Loucy (cell line): ENCODE results near the gene MEP1B.

ENCODE experiments used
- H2AFZ ChIP-seq: fragments of 200-600 bp; sonication (generic); 2 replicates; pipeline ENCODE4 v1.6.0; 2016; ENCODE audit warnings: antibody characterized with exemption, mild to moderate bottlenecking, low read length, moderate library complexity
- H3F3A ChIP-seq: fragments of 200-600 bp; 2 replicates; pipeline ENCODE4 v1.6.0; 2016; ENCODE audit warnings: antibody characterized with exemption, low read depth, mild to moderate bottlenecking
- H3K27me3 ChIP-seq: fragments of 200-600 bp; sonication (generic); 2 replicates; pipeline ENCODE4 v1.6.1; 2014; ENCODE audit warnings: low read length, mild to moderate bottlenecking; ENCODE audit not compliant: insufficient read depth, poor library complexity, severe bottlenecking
- H3K36me3 ChIP-seq: fragments of 200-600 bp; sonication (generic); 2 replicates; pipeline ENCODE4 v1.6.1; 2016; ENCODE audit warnings: low read length; ENCODE audit not compliant: insufficient read depth
- H3K4me1 ChIP-seq: fragments of 200-600 bp; sonication (generic); 2 replicates; pipeline ENCODE4 v1.5.1; 2014; ENCODE audit warnings: low read length, mild to moderate bottlenecking; ENCODE audit not compliant: insufficient read depth, poor library complexity, severe bottlenecking
- H3K4me2 ChIP-seq: fragments of 200-600 bp; sonication (generic); 2 replicates; pipeline ENCODE4 v1.6.0; 2014; ENCODE audit warnings: antibody characterized with exemption, low read length, low read depth, mild to moderate bottlenecking; ENCODE audit not compliant: poor library complexity, severe bottlenecking
- H3K4me3 ChIP-seq: fragments of 200-600 bp; sonication (generic); 2 replicates; pipeline ENCODE4 v1.5.1; 2014; ENCODE audit warnings: low read length, mild to moderate bottlenecking, mixed read lengths; ENCODE audit not compliant: poor library complexity, severe bottlenecking
- H3K79me2 ChIP-seq: fragments of 200-600 bp; sonication (generic); 2 replicates; pipeline ENCODE4 v1.6.1; 2014; ENCODE audit warnings: low read length; ENCODE audit not compliant: insufficient read depth
- H3K9ac ChIP-seq: fragments of 200-600 bp; sonication (generic); 2 replicates; pipeline ENCODE4 v1.6.0; 2014; ENCODE audit warnings: mild to moderate bottlenecking, low read depth, low read length, moderate library complexity; ENCODE audit not compliant: poor library complexity, severe bottlenecking
- H3K9me2 ChIP-seq: fragments of 200-600 bp; sonication (generic); replicated peaks from 2 replicates; pipeline ENCODE4 v1.6.1; 2016; ENCODE audit warnings: low read depth, low read length, mixed read lengths
- H3K9me3 ChIP-seq: fragments of 200-600 bp; sonication (generic); 2 replicates; pipeline ENCODE4 v1.6.1; 2014; ENCODE audit warnings: mild to moderate bottlenecking, antibody characterized with exemption, low read length, low read depth; ENCODE audit not compliant: insufficient read depth
- H4K20me1 ChIP-seq: fragments of 200-600 bp; sonication (generic); 2 replicates; pipeline ENCODE4 v1.6.0; 2014; ENCODE audit warnings: antibody characterized with exemption, low read length, mild to moderate bottlenecking; ENCODE audit not compliant: insufficient read depth, poor library complexity, severe bottlenecking
- EZH2phosphoT487 ChIP-seq: fragments of 200-600 bp; IDR thresholded peaks from 2 replicates; pipeline ENCODE4 v1.6.1; 2018; ENCODE audit warnings: antibody characterized with exemption, mild to moderate bottlenecking, moderate library complexity, borderline replicate concordance
- TF ChIP-seq, protein P1 (sequence below): fragments of 200-600 bp; sonication (generic); conservative IDR thresholded peaks from 2 replicates; pipeline ENCODE4 v1.5.1; 2014; ENCODE audit warnings: mild to moderate bottlenecking, antibody characterized with exemption, low read length

The MEP1B gene

DNA sequence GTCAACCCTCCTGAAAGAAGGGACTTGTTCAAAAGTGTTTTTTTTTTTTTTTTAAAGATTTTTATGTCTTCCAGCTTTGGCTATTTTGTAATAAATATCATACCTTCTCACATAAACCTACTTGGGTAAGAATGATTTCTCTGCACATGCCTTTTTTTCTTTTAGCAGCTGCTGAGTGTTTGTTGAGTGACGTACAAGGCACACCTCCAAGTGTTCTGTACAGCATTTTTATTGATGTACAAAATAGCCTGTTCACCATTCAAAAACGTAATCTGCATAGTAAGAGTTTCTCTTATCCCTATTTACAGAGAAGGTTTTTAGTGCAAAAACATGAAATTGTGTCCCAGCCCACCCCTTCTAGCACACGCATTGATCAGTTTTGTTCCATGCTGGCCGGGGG lies 77.6 kb downstream of the MEP1B start:
- no peaks in the 10 kb centered on the region for H3K27me3 ChIP-seq
- no peak overlapping the region for H3K4me3 ChIP-seq
- TF ChIP-seq EZH2phosphoT487 = no peak
- TF ChIP-seq, protein P1, sequence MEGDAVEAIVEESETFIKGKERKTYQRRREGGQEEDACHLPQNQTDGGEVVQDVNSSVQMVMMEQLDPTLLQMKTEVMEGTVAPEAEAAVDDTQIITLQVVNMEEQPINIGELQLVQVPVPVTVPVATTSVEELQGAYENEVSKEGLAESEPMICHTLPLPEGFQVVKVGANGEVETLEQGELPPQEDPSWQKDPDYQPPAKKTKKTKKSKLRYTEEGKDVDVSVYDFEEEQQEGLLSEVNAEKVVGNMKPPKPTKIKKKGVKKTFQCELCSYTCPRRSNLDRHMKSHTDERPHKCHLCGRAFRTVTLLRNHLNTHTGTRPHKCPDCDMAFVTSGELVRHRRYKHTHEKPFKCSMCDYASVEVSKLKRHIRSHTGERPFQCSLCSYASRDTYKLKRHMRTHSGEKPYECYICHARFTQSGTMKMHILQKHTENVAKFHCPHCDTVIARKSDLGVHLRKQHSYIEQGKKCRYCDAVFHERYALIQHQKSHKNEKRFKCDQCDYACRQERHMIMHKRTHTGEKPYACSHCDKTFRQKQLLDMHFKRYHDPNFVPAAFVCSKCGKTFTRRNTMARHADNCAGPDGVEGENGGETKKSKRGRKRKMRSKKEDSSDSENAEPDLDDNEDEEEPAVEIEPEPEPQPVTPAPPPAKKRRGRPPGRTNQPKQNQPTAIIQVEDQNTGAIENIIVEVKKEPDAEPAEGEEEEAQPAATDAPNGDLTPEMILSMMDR = no peak
- H3K9me3 ChIP-seq = no peaks in the 10 kb centered on the region
- no peaks in the 10 kb centered on the region for H4K20me1 ChIP-seq
- H3K36me3 ChIP-seq = no peaks in the 10 kb centered on the region
- no peak overlapping the region for H3K4me2 ChIP-seq
- H3K79me2 ChIP-seq = no peaks in the 10 kb centered on the region
- H3K4me1 ChIP-seq = no peaks in the 10 kb centered on the region
- no peak overlapping the region for H3K9ac ChIP-seq
- no peaks in the 10 kb centered on the region for H3K9me2 ChIP-seq
- H3F3A ChIP-seq = no peaks in the 10 kb centered on the region
- no peak overlapping the region for H2AFZ ChIP-seq
